ENCODE data around the gene COQ2. TPM values are rescaled to one million over a fixed set of nuclear protein-coding genes. Genes with fewer than 3 reads are reported as not detected.

Gene COQ2
- total and polyA plus RNA-seq, 7 donors: 6.4 to 29.1 (median 12.4) TPM

- intact Hi-C loops (cut with DNase I): no loop called here
- no peaks in the 10 kb centered on the region for H3K27me3 ChIP-seq (ENCODE audit: insufficient read depth in 3 of 3, low read length in 2 of 3)
- H3K9me3 ChIP-seq: no peaks in the 10 kb centered on the region
Observed at GRCh38 chr4:83232082-83232481, 52.5 kb downstream of the COQ2 start.

GRCh38 chr4:83231620-83232076, 53.0 kb downstream of the COQ2 start:
- TF ChIP-seq CTCF (IDR thresholded peaks at IDR 0.05): no peak
- Histone ChIP-seq H3K9me3 (no peaks in the 10 kb centered on the region), H3K4me1 (no peaks in the 10 kb centered on the region), H3K36me3 (ENCODE audit: insufficient read depth in 1 of 2, low read depth in 1 of 2) (no peaks in the 10 kb centered on the region), H3K27ac (no peak overlapping the region), H3K27me3 (ENCODE audit: insufficient read depth in 3 of 3, low read length in 2 of 3) (no peaks in the 10 kb centered on the region), H3K4me3 (no peak overlapping the region)
- WGBS, 3 donors: 67 to 81% (median 74%) methylated on average over 1 of the region's 1 CpG
- ATAC-seq (no peak), DNase-seq (no peak)
- intact Hi-C loops (cut with DNase I): no loop called here

More at GRCh38 chr4:83232082-83232481, 52.5 kb downstream of the COQ2 start:
- ATAC-seq: no peak
- no peaks in the 10 kb centered on the region for H3K36me3 ChIP-seq (ENCODE audit: insufficient read depth in 1 of 2, low read depth in 1 of 2)
- no peaks in the 10 kb centered on the region for H3K4me1 ChIP-seq
- H3K27ac ChIP-seq: no peak overlapping the region
- H3K4me3 ChIP-seq: no peak overlapping the region
- no peak for TF ChIP-seq CTCF (IDR thresholded peaks at IDR 0.05)
- WGBS, 3 donors: 74 to 81% (median 79%) methylated on average over 1 of the region's 1 CpG
- DNase-seq: no peak

- 81 to 87% (median 84%) methylated on average over 3 of the region's 3 CpGs for WGBS, 3 donors
- intact Hi-C loops (cut with DNase I): no loop called here
- H3K4me1 ChIP-seq: no peaks in the 10 kb centered on the region
- H3K9me3 ChIP-seq: no peaks in the 10 kb centered on the region
- H3K27ac ChIP-seq: no peak overlapping the region
- DNase-seq (no peak), ATAC-seq (no peak)
- H3K36me3 ChIP-seq (ENCODE audit: insufficient read depth in 1 of 2, low read depth in 1 of 2): no peaks in the 10 kb centered on the region
- H3K4me3 ChIP-seq: no peak overlapping the region
- TF ChIP-seq CTCF (IDR thresholded peaks at IDR 0.05): no peak
- no peaks in the 10 kb centered on the region for H3K27me3 ChIP-seq (ENCODE audit: insufficient read depth in 3 of 3, low read length in 2 of 3)
Observed at GRCh38 chr4:83230928-83231327, 53.7 kb downstream of the COQ2 start.

- no peak for DNase-seq
- 81 to 94% (median 90%) methylated on average over 3 of the region's 3 CpGs for WGBS, 3 donors
- Histone ChIP-seq H3K9me3 (no peaks in the 10 kb centered on the region), H3K4me1 (no peaks in the 10 kb centered on the region), H3K27ac (no peak overlapping the region), H3K36me3 (ENCODE audit: insufficient read depth in 1 of 2, low read depth in 1 of 2) (no peaks in the 10 kb centered on the region), H3K4me3 (no peak overlapping the region), H3K27me3 (ENCODE audit: insufficient read depth in 3 of 3, low read length in 2 of 3) (no peaks in the 10 kb centered on the region)
- TF ChIP-seq CTCF (IDR thresholded peaks at IDR 0.05): no peak
- ATAC-seq: no peak
- intact Hi-C loops (cut with DNase I): no loop called here
Observed at GRCh38 chr4:83229791-83230190, 54.8 kb downstream of the COQ2 start.

DNA sequence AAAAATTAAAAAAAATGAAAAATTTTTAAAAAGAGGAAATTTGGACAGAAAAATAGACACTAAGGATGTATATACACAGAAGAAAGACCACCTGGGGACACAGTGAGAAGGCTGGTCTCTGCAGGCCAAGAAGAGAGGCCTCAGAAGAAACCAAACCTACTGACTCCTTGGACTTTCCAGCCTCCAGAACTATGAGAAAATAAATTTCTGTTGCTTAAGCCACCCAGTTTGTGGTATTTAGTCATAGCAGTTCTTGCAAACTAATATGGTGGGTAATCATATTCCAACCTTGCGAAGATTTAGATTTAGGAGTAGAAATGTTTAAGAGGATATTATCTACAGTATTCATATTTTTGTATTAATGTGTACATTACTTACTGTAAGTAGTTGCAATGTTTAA, 56.4 kb downstream of the COQ2 start:
- WGBS, 3 donors: 97 to 100% (median 100%) methylated on average over 1 of the region's 1 CpG
- no peak for DNase-seq
- no peaks in the 10 kb centered on the region for H3K9me3 ChIP-seq
- H3K36me3 ChIP-seq (ENCODE audit: insufficient read depth in 1 of 2, low read depth in 1 of 2): no peaks in the 10 kb centered on the region
- no peak overlapping the region for H3K4me3 ChIP-seq
- no peak overlapping the region for H3K27ac ChIP-seq
- no peaks in the 10 kb centered on the region for H3K27me3 ChIP-seq (ENCODE audit: insufficient read depth in 3 of 3, low read length in 2 of 3)
- H3K4me1 ChIP-seq: no peaks in the 10 kb centered on the region
- no peak for ATAC-seq
- TF ChIP-seq CTCF (IDR thresholded peaks at IDR 0.05): no peak
- intact Hi-C loops (cut with DNase I): no loop called here

All from psoas muscle (tissue), 8 donors.